GM11168 (cell line): ENCODE data around the gene POU3F1.

Experiments used
- in situ Hi-C: fragments of 300-500 bp; cut with MboI; formaldehyde crosslinking; loops from one replicate; pipeline ENCODE4 v1.12.0; 2022; ENCODE audit warnings: low sequenced_read_pairs; ENCODE audit not compliant: unreplicated experiment

POU3F1 gene

DNA sequence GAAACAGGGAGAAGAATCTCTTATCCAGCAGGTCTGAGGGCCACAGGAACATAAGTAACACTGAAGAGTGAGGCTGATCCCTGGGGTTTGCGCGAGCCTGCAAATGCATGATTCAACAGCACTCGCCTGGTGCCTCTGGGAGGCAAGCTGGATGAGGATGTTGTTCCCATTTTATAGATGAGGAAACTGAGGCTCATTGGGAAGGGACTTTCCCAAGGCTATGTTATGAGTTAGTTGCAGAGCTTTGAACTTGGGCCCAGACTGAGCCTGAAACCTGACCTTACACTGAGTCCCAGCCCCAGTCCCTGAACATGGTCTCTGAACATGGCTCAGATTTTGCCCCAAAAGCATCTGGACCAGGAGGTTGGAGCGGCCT is 27.7 kb upstream of the POU3F1 start:
- in situ Hi-C loops: no loop called here

DNA sequence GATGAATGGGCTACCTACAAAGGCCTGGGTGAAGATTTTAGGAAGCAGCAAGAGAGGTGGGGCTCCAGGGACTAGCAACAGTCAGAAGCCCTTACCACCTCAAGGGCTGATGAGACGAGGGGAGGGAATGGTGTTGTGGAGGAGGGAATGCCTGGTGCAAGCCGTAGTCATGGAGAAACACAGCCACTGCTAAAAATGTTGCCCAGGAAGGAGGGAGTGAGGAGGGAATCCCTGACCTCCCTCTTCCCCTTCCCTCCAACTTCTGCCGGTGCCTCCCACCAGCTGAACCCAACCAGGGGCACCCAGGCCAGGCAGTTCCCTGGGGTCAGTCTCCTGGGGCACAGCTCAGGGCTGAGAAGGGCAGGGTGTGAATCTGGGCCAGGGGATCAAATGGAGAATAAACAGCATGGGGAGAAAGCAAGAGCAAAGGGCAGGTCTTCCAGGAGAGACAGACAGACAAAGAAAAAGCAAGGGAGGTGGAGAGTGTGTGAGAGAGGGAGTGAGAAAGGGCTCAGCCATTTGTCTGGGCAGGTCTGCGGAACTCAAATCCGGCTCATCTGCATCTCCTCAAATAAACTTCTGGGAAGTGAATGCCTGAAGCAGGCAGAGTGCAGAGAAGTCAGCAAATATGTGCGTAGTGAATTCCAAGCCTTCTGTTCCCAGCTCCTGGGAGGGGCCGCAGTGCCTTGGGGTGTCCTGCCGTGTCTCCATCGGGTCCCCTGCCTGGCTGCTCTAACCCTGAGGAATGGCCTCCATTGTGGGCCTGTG is 27.1 kb upstream of the POU3F1 start:
- in situ Hi-C loops: no loop called here

DNA sequence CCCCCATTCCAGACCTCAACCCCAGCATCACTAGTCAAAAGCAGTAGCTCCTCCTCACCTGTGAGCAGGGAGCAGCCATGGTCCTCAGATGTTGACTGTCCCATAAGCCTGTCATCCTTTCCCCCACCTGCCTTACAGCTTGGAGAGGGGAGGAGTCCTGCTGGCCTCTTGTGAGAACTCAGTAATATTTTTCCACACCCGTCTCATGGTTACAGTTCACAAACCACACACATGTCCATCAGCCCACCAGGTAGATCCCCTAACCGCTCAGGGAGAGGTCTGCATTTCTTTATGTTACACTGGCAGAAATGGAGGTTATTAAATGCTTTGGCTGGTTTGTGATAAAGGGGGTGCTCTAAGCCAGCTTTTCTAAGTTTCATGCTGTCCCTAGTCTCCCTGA is 26.3 kb upstream of the POU3F1 start:
- in situ Hi-C loops: no loop called here

DNA sequence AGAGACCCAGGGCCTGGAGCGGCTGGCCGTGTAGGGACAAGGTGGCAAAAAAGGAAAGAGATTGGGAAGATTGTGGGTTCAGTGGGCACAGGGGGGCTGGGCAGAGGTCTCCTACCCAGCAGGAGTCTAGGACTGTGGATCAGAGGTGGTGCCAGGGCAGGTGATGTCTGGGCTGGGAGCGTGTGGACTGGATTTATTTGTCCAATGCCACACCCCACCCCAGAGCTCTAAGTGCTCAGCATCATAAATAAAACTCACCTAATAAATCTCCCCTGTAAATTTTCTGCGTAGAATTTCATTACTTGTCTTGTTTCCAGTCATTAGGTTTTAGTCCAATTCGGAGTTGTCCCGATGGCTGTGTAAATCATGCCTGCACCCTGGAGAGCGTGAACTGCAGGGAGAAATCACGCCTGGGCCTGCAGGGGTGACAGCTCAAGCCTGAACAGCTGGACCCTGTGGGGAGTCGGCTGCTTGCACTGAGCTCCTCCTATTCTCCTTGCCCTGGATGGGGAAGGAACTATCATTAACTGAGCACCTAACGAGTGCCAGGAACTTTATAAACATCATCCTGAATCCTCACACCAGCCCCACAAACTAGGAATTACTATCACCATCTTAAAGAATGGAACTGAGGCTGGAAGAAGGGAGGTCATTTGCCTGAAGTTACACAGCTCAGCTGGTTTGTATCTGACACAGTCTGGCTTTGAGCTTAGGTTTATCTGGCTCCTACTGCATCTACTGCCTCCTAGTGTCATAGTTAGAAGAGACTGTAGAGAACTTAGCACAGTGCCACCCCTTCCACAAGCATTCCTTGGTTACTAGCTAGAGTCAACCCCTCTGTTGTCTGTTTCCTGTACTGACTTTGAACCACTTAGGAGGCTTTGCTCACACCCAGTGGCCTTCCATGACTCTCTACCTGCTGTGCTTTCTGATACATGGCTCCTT is 25.0 kb upstream of the POU3F1 start:
- in situ Hi-C loops: no loop called here

DNA sequence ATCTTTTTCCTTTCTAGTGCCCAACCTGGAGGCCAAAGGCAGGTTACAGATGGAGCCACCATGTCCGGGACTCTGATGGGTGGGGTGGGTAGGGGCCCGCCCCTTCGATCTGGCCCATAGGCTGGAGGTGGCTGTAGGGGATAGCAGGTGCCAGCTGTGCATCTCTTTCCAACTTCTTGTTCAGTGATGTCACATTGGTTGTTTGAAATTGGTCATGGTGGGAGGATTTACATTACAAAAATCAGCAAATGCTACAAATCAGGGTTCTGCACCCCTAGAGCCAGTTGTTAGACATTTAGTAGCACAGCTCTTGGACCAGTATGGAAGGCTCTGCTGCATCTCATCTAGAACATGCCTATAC is 22.4 kb upstream of the POU3F1 start:
- in situ Hi-C loops: no loop called here

DNA sequence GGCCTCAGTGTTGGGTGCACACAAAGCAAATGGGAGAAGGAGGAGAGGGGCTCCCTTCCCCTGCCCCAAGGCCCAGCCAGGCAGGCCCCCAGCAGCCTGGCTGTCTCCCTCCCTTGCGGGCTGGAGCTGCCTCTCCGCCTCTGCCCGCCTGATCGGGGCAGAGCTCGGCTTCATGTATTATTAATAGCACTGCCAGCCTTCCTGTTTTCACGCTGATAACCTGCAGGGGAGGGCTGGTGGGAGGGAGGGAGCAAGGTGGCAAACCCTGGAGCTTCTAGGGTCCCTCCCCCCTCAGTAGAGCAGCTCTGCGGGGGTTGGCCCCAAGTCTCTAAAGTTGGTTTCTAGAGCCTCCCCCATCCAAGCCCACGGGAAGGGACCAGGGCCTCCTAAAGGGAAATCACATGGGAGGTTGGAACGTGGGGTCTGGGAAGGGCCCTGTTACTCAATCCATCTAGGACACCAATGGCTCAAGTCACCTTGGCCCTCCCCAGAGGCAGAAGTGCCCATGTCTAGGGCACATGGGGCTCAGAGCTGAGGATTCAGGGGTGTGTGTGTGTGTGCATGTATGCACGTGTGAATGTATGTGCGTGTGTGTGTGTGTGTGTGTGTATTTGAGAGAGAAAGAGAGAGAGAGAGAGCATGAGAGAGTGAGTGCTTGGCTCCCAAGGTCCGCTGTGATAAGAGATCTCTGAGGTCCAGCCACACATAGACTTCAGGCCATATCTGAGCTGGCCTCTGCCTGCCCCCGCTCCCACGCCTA is 21.8 kb upstream of the POU3F1 start:
- in situ Hi-C loops: no loop called here

DNA sequence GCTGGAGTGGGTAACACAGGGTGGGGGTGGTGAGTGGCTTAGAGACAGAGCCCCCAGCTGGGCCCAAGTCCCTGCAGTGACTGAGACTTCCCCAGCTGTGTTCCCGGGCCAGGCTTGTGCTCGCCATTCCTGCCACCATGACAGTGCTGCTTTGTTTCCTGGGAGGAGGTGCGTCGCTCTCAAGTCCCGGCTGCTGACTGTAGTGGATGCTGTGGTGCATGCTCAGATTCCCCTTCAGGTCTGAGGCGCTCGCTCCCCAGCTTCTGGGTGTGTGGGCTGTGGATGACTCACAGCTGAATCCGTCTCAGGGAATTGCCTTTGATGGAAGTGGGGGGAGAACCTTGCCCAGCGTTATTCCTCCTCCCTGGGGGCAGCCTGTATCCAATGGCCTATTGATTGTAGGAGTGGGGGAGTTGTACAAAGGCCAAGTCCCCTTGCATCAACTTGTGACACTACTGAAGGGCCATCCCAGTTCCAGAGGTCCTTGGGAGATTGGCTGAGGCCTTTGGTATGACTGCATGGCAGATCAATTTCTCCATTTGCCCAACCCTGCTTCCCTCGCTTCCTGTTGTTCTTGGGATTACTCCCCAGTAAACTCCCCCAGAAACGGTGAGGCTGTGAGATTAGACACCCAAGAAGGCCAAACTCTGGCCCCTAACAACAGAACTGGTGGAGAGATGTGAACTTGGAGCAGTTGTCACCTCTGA is 17.8 kb upstream of the POU3F1 start:
- in situ Hi-C loops: no loop called here

DNA sequence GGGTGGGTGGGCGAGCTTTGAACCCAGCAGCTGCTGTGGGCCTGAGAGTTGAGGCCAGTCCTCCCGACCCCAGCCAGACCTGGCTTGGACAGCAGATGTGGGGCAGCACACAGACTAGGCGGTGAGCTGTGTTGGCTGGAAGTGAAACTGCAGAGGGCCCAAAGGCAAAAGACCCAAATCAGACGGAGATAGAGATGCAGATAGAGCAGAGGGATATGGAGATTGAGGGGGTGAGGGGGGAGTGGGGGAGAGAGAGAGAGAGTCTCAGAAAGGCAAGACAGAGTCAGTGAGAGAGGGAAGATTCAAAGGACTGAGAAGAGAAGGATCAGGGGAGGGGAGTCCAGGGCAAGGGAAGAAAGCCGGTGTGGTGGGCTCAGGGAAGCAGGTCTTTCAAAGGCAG is 17.0 kb upstream of the POU3F1 start:
- in situ Hi-C loops: no loop called here

DNA sequence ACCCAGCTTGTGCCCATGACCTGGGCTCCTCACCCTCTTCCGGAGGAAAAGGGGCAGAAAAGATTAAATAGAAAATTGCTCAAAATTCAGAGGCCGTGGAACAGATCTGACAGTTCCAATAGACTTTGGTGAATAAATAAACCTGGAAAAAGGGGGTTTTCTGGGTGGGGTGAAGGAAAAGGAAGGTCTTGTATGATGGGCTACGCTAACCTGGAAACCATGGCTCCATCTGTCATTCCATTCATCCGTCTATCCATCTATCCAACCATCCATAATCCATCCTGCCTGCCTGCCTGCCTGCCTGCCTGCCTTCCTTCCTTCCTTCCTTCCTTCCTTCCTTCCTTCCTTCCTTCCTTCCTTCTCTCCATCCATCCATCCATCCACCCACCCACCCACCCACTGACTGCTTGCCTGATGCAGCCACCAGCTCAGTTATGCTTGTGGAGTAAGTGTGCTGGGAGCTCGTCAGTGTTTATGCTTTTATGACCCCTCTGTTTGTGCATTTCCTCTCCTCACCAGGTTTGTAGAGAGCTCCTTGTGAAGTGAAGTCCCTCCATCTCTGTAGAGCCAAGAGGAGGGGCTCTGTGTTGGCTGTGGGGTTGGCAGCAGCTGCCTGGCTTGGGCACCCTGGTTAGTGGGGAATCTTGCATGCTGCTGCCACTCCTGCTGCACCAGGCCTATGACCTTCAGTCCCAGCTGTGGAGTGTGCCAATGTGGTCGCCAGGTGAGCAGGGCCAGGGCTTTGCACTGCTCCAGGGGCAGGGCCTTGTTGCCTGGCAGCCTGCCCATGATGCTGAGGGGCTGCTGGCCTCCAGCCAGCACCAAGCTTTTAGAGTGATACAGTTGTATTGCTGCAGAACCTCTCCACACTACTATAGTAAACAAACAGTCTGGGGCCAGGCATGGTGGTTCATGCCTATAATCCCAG is 16.0 kb upstream of the POU3F1 start:
- in situ Hi-C loops: no loop called here

DNA sequence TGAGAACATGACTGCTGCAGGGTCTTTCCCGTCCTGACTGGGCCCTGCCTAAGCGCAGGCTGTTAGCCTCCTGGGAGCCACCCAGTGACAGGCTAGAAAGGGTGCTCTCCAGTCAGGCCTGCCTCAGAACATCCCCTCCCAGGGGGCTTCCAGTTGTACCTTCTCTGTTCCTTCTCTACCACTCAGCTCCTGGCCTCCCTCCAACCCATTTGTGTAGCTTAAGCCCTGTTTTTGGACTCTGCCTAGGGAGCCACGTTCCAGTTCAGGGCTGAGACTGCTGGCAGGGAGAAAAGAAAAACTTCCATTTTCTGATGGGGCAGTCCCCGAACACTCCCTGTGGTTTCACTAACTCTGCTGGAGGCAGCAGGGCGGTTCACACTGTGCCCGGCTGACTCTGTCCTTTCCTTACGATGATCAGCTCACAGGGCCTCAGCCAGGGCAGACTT is 15.3 kb upstream of the POU3F1 start:
- in situ Hi-C loops: no loop called here

DNA sequence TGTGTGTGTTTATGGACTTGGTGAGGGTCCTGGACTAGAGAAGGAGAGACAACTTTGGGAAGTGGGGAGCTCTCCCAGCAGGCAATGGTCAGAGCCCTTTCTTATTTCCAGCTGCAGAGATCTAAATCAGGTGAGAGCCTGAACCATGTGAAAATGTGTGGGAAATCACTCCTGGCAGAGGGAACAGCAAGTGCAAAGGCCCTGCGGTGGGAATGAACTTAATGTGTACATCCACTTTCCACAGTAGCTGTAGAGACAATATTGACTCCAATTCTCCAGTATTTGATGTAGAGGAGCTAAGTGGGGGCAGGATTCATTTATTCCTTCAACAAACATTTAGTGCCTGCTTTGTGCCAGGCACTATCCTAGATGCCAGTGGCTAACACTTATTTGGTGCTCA is 14.7 kb upstream of the POU3F1 start:
- in situ Hi-C loops: no loop called here

DNA sequence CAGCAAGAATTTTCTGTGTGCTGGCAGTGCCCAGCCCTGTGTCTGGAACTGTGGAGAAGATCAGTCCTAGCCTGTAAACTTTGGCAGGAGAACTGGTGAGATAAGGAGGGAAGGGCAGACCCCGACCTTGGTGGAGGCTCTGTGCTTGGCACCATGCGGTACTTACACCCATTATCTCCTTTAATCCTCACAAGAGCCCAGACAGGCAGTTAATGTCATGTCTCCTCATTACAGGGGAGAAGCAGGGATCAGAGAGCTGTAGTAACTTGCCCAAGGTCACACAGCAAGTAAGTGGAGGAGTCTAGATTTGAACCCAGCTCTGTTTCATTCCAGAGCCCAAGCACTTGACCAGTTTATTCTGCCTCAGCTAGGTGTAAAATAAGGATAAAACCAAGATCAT is 13.9 kb upstream of the POU3F1 start:
- in situ Hi-C loops: no loop called here

DNA sequence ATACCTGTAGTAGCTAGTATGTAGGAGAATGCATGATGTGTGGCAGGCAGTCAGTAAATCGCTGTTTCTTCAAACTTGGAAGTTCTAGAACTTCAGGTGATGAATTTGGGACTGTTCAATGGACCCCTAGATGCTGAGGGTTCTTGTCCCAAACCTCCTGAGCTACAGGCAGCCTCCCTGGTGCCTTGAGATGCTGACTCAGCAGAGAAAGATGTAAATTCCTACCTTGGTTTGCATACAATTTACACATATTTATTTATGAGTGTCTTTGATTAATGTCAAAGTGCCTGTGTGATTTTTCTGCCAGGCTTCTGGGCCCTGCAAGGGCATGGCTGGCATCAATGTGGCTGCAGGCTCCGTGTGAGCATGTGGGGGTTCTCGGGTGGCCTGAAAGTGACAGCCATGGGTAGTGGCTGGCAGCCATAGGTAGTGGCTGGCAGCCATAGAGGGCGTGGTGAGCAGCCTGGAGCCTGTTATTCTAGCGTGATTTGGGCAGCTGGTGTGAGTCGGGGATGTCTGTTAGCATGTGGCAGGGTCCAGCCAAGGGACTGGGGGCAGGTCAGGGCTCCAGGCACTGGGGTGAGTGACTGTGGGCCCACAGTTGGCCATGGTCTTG is 13.2 kb upstream of the POU3F1 start:
- in situ Hi-C loops: no loop called here

DNA sequence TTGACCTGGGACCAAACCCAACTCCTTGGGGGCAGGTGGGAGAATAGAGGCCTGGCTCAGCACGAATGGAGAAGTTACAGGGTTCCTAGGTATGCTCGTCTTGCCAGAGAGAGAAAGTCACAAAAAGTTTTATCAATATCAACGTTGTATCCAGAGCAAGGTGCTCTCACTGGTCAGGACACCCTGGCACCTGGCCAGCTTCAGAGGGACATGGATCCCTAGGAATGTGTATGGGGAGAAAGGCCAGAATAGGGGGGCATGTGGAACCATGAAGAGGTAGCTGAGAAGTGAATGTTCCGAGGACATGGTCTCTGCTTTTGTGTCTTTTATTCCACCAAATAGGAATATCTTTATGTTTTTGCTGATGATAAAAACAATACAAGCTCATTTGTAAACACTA is 9.4 kb upstream of the POU3F1 start:
- in situ Hi-C loops: no loop called here

DNA sequence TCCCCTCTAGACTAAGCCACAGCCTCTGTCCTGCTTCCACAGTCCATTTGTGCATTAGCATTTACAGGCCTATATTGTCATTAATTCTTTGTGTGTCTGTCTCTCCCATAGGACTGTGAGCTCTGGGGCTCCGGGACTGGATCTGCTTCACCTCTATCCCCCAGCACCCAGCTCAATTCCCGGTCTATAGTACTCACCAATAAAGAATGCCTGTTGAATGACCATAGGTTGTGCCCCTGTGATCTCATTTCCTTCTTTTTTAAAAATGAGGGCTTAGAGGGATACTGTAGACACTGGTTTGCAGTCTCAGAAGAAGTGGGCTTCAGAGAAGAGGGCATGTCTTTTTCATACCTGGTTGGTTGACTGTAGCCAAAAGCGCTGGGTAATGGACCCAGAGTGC is 8.8 kb upstream of the POU3F1 start:
- in situ Hi-C loops: no loop called here

DNA sequence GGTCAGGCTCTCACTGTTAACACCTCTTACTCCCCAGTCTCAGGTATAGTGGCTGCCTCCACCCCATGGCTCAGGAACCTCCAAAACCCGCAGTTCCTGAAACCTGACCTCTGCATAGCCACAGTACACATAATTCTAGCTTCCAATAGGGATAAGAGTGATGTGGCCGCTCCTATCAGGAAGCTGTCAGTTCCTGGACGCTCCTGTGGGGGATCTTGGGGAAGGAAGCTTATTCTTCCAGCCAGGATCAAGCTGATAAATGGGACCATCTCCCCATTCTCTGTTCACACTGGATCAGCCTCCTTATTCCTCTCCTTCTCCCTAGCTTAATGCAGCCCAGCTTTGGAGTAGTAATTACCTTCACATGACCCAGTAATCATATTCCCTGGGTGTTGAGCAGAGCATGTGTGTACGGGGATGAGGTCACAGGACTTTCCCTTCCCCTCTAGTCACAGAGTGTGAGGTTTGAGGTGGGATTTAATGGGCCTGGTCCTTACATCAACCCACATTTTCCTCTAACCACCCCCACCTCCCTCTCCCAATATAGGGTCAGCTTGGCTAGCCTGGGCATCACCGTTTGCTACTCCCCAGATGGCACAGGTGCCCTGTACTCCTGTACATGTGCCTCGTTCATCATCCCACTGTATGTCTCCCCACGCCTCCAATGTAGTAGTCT is 7.0 kb upstream of the POU3F1 start:
- in situ Hi-C loops: no loop called here

DNA sequence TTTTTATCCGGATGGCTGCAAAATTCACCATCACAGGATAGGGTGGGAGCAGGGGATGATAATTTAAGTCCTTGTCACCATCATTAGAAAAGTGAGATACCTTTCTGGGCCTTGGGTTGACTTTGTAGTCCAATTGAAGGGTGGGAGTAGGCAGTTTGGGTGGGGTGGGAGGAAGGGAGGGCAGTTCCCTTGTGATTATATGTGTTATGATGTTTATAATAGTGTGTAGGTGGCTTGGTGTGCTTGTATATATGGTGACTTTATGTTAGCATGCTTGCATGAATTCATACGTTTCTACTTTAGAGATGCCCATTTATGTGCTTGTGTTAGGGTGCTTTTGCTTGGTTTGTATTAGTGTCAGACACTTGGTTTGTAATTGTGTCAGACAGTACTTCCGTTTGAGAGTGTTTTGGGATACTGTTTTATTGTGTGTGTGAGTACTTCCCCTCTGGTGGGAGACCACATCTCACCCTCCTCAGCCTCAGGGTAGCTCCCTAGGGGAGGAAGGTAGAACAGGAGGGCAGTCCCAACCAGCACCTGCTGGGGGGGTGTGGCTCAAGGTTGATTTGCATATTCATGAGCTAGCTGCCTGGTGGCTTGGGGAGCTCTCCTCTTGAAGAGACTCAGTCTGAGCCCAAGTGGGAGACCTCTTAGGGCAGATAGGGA is 6.3 kb upstream of the POU3F1 start:
- in situ Hi-C loops: no loop called here

DNA sequence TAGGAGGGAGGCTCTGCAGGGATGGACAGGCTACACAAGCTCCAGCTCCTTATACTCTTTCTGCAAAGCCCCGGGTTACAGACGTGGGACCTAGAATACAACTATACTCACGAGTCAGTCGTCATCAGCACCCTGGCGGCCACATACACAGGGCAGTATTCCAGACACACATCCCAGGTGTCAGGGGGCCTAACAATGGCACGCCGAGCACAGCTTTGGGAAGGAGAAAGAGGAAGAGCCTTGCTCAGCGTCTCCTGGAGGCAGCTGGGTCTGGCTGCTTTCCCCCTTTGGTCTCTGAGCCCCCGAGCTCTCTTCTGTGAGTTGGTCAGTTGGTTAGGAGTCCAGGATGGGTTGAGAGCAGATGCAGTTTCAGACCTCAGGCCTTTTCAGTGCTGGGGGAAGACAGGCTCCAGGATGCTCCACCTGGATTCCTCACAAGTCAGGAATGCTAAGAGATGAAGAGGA is 4.5 kb upstream of the POU3F1 start:
- in situ Hi-C loops: no loop called here
